Right lobe of liver (tissue), 6 donors: ENCODE measurements around the gene GNAQ. TPM values are rescaled to one million over a fixed set of nuclear protein-coding genes. Genes with fewer than 3 reads are reported as not detected.

Experiments used
- ATAC-seq, 4 donors: fragments of 200-7000 bp; cut with Tn5 transposase; one replicate each; pipeline ENCODE4 v1.9.1; 2020; ENCODE audit warnings: mild to moderate bottlenecking in 4 of 4, moderate library complexity in 4 of 4
- DNase-seq, 3 donors: peaks; one replicate each; pipeline ENCODE4 v3.0.0-alpha.2; 2020
- H3K27ac ChIP-seq, 3 donors: fragments of 200-600 bp; one replicate each; pipeline ENCODE4 v1.8.0; 2022
- H3K27me3 ChIP-seq, 2 donors: fragments of 200-600 bp; one replicate each; pipeline ENCODE4 v1.8.0; 2022
- H3K36me3 ChIP-seq, 4 donors: fragments of 200-600 bp; sonication (generic) in 1 of 4; one replicate each; pipeline versions ENCODE4 v1.5.1 to v1.8.0; 2017 to 2022; ENCODE audit warnings: control low read depth in 1 of 4
- H3K4me1 ChIP-seq, 4 donors: fragments of 200-600 bp; sonication (generic) in 1 of 4; one replicate each; pipeline versions ENCODE4 v1.5.1 to v1.8.0; 2017 to 2022; ENCODE audit warnings: control low read depth in 1 of 4
- H3K4me3 ChIP-seq, 3 donors: fragments of 200-600 bp; one replicate each; pipeline ENCODE4 v1.8.0; 2022
- H3K9me3 ChIP-seq, 4 donors: fragments of 200-600 bp; sonication (generic) in 1 of 4; one replicate each; pipeline versions ENCODE4 v1.5.1 to v1.8.0; 2017 to 2022; ENCODE audit warnings: control low read depth in 1 of 4
- POLR2A ChIP-seq: fragments of 450-650 bp; IDR thresholded peaks from one replicate; pipeline ENCODE4 v1.6.1; 2017; ENCODE audit warnings: antibody characterized with exemption, mild to moderate bottlenecking
- WGBS: methylation state at CpG from one replicate; pipeline ENCODE4 v1.1.6; 2018; ENCODE audit warnings: low coverage, low lambda C conversion rate; ENCODE audit not compliant: insufficient coverage; ENCODE audit errors: missing lambda C conversion rate; 5-methylcytosine and 5-hydroxymethylcytosine counted together
- intact Hi-C, 2 donors: fragments of 100-400 bp; cut with DNase I; formaldehyde crosslinking; loops; one replicate each; pipeline versions ENCODE4 v1.11.2 to v1.14.1; 2022
- total RNA-seq, 6 experiments: library from RNA; depleted of rRNA in 2 of 6; stranded (reverse); fragments of >200 nt in 2 of 6; fragmentation: NEBNext Ultra II Directional in 3 of 6; extraction: Animal tissue kit (Norgen Biotek cat#: 25700) in 3 of 6; gene quantifications; one replicate each; pipeline versions ENCODE4 v1.1.0 to v1.2.4, GENCODE V29; 2016 to 2023
- TF ChIP-seq, protein P1 (sequence below), 4 donors: fragments of 200-600 bp in 3 of 4; fragments of 450-650 bp in 1 of 4; IDR thresholded peaks; one replicate each; pipeline versions ENCODE4 v1.5.1 to v1.8.0; 2016 to 2022; ENCODE audit warnings: antibody characterized with exemption in 4 of 4, mild to moderate bottlenecking in 2 of 4
- donor health status: DM: no; HTN: yes; CAD: no.
- donor health status: DM: no; HTN: no; CAD: no.
- donor health status: DM: no; HTN: no; CAD: no.
- donor health status: DM: no; HTN: yes; CAD: no.
- donor health status: DM: no; HTN: yes; CAD: no.

The GNAQ gene
- total RNA-seq, 6 experiments from 2014 or later = 15.8 to 28.7 (median 21.6) TPM

DNA sequence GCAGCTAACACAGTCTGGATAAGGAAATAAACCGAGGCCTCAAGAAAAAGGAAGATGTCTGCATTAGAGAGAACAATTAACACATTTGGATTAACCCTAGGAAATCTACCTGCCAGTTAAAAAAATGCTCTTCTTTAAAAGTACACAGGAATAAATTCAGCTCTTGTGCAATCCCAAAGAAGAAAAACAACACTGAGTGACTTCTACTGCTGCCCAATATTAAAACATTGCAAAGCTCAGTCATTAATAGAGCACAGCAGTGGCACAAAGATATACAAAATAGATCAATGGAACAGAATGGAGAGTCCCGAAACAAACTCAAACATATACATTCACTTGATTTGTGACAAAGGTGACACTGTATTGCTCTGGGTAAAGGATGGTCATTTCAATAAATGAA, 119.7 kb downstream of the GNAQ start:
- ATAC-seq (peak; percentile 67 to 84 (median 78)), DNase-seq (no peak)
- no peaks in the 10 kb centered on the region for H3K9me3 ChIP-seq
- H3K4me3 ChIP-seq = no peak overlapping the region
- H3K4me1 ChIP-seq = no peaks in the 10 kb centered on the region
- WGBS = 58% methylated on average over 2 of the region's 2 CpGs
- H3K36me3 ChIP-seq = no peaks in the 10 kb centered on the region
- H3K27ac ChIP-seq = no peak overlapping the region
- intact Hi-C loops = no loop called here
- no peaks in the 10 kb centered on the region for H3K27me3 ChIP-seq
- TF ChIP-seq, protein P1, sequence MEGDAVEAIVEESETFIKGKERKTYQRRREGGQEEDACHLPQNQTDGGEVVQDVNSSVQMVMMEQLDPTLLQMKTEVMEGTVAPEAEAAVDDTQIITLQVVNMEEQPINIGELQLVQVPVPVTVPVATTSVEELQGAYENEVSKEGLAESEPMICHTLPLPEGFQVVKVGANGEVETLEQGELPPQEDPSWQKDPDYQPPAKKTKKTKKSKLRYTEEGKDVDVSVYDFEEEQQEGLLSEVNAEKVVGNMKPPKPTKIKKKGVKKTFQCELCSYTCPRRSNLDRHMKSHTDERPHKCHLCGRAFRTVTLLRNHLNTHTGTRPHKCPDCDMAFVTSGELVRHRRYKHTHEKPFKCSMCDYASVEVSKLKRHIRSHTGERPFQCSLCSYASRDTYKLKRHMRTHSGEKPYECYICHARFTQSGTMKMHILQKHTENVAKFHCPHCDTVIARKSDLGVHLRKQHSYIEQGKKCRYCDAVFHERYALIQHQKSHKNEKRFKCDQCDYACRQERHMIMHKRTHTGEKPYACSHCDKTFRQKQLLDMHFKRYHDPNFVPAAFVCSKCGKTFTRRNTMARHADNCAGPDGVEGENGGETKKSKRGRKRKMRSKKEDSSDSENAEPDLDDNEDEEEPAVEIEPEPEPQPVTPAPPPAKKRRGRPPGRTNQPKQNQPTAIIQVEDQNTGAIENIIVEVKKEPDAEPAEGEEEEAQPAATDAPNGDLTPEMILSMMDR (IDR thresholded peaks at IDR 0.05) = no peak
- no peak for TF ChIP-seq POLR2A

DNA sequence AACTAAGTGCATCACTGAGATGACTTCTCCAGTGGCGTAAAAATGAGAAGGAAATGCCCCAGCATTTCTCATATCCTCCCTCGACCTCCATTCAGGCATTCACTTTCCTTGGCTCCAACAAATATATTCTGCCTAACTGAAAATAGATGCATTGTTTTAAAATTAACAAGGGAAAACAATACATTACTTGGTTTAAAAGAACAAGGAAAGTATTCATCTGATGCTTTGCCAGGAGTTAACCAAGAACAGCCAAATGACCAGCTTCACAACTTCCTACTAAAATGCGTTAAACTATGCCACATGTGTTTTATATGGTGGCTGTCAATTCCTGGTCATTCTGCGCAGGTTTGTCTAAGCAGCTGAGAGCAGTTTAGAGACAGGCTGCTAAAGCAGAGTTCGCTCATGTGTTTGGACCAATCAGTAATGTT, 121.4 kb downstream of the GNAQ start:
- no peaks in the 10 kb centered on the region for H3K4me1 ChIP-seq
- no peak overlapping the region for H3K4me3 ChIP-seq
- H3K9me3 ChIP-seq = no peaks in the 10 kb centered on the region
- ATAC-seq = peak in 1 of 4 donors; percentile 29
- no peaks in the 10 kb centered on the region for H3K36me3 ChIP-seq
- intact Hi-C loops = no loop called here
- no peak overlapping the region for H3K27ac ChIP-seq
- TF ChIP-seq POLR2A = no peak
- TF ChIP-seq, protein P1 (IDR thresholded peaks at IDR 0.05) = no peak
- no peaks in the 10 kb centered on the region for H3K27me3 ChIP-seq
- 57% methylated on average over 5 of the region's 5 CpGs for WGBS
- no peak for DNase-seq

DNA sequence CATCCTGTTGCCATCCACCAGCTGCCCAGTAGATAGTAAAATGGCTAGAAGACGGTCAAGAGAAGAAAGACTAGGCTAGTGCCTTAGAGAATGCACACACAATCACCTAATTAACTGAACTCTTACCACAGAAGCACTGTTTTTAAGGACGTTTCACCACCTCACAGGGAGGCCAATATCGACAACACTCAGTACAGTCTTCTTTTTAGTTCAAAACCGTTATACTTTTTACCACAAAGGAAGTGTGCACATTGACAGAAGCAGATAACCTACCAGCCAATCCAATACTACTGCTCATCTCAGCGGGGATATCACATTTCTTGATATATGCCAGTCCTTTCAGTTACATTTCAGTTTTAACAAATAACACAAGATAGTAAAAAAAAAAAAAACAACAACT, 122.3 kb downstream of the GNAQ start:
- no peak for TF ChIP-seq POLR2A
- TF ChIP-seq, protein P1 (IDR thresholded peaks at IDR 0.05) = no peak
- no peak for ATAC-seq
- 61% methylated on average over 5 of the region's 5 CpGs for WGBS
- Histone ChIP-seq H3K4me1 (no peaks in the 10 kb centered on the region), H3K27me3 (no peaks in the 10 kb centered on the region), H3K4me3 (no peak overlapping the region), H3K27ac (no peak overlapping the region), H3K36me3 (no peaks in the 10 kb centered on the region), H3K9me3 (no peaks in the 10 kb centered on the region)
- intact Hi-C loops = no loop called here
- DNase-seq = no peak

DNA sequence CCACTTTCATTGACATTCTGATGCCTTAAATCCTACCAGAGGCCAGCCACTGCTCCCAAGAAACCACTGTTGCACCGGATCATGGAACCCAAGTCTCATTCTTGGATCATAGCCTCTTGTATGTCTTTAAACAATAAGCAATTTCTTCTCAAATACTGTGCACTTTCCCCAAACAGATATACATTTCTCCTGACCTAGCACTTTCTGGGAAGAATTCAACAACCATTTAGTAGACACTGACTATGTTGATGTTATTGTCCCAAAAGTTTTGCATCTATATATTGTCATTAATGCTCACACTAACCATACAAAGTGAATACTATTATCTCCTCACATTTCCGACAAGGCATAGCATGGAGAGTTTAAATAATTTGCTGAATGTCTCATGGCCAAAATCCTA, 123.3 kb downstream of the GNAQ start:
- no peak overlapping the region for H3K27ac ChIP-seq
- 86% methylated on average over 1 of the region's 2 CpGs for WGBS

More for the DNA sequence above, 123.3 kb downstream of the GNAQ start:
- no peaks in the 10 kb centered on the region for H3K36me3 ChIP-seq
- H3K4me1 ChIP-seq = no peaks in the 10 kb centered on the region
- TF ChIP-seq, protein P1 (IDR thresholded peaks at IDR 0.05) = no peak
- no peak for TF ChIP-seq POLR2A
- H3K4me3 ChIP-seq = no peak overlapping the region
- H3K9me3 ChIP-seq = no peaks in the 10 kb centered on the region
- intact Hi-C loops = no loop called here
- ATAC-seq (no peak), DNase-seq (no peak)
- no peaks in the 10 kb centered on the region for H3K27me3 ChIP-seq
